OCI-LY1 (cell line): ENCODE data around the gene STXBP3.

ENCODE experiments used
- H2AFZ ChIP-seq: fragments of 200-600 bp; sonication (generic), shearing (Covaris generic); 2 replicates; pipeline ENCODE4 v1.6.0; 2014; ENCODE audit warnings: antibody characterized with exemption, mild to moderate bottlenecking, low read length
- H3F3A ChIP-seq: fragments of 200-600 bp; sonication (generic), shearing (Covaris generic); 2 replicates; pipeline ENCODE4 v1.6.0; 2014; ENCODE audit warnings: mild to moderate bottlenecking, antibody characterized with exemption, low read length, moderate library complexity; ENCODE audit not compliant: insufficient read depth
- H3K27ac ChIP-seq: fragments of 200-600 bp; sonication (generic); 2 replicates; pipeline ENCODE4 v1.5.1; 2014; ENCODE audit warnings: low read length, mixed run types, mild to moderate bottlenecking, low read depth; ENCODE audit not compliant: poor library complexity, severe bottlenecking
- H3K27me3 ChIP-seq: fragments of 200-600 bp; sonication (generic); 2 replicates; pipeline ENCODE4 v1.6.0; 2014; ENCODE audit warnings: antibody characterized with exemption, mild to moderate bottlenecking, low read length, moderate library complexity; ENCODE audit not compliant: insufficient read depth
- H3K36me3 ChIP-seq: fragments of 200-600 bp; sonication (generic); 2 replicates; pipeline ENCODE4 v1.6.1; 2014; ENCODE audit warnings: mild to moderate bottlenecking, antibody characterized with exemption, low read length, moderate library complexity, mixed read lengths; ENCODE audit not compliant: insufficient read depth
- H3K4me1 ChIP-seq: fragments of 200-600 bp; sonication (generic); 2 replicates; pipeline ENCODE4 v1.5.1; 2014; ENCODE audit warnings: mild to moderate bottlenecking, low read length, moderate library complexity; ENCODE audit not compliant: insufficient read depth, severe bottlenecking
- H3K4me2 ChIP-seq: fragments of 200-600 bp; sonication (generic), shearing (Covaris generic); 2 replicates; pipeline ENCODE4 v1.6.1; 2014; ENCODE audit warnings: low read length
- H3K4me3 ChIP-seq: fragments of 200-600 bp; sonication (generic); 2 replicates; pipeline ENCODE4 v1.5.1; 2014; ENCODE audit warnings: low read length, low read depth, mild to moderate bottlenecking, mixed read lengths; ENCODE audit not compliant: poor library complexity, severe bottlenecking
- H3K79me2 ChIP-seq: fragments of 200-600 bp; shearing (Covaris generic); 2 replicates; pipeline ENCODE4 v1.6.1; 2016; ENCODE audit warnings: mixed run types, low read length, mixed read lengths; ENCODE audit not compliant: insufficient read depth
- H3K9ac ChIP-seq: fragments of 200-600 bp; sonication (generic), shearing (Covaris generic); 2 replicates; pipeline ENCODE4 v1.6.1; 2014; ENCODE audit warnings: mild to moderate bottlenecking, low read length, mixed read lengths
- H3K9me2 ChIP-seq: fragments of 200-600 bp; sonication (generic), shearing (Covaris generic); 2 replicates; pipeline ENCODE4 v1.6.1; 2014; ENCODE audit warnings: low read depth, mild to moderate bottlenecking, low read length, mixed read lengths
- H3K9me3 ChIP-seq: fragments of 200-600 bp; shearing (Covaris generic); 2 replicates; pipeline ENCODE4 v1.6.1; 2014; ENCODE audit warnings: low read length, mixed read lengths
- H4K20me1 ChIP-seq: fragments of 200-600 bp; sonication (generic), shearing (Covaris generic); 2 replicates; pipeline ENCODE4 v1.6.0; 2016; ENCODE audit warnings: mild to moderate bottlenecking, low read length; ENCODE audit not compliant: insufficient read depth
- EZH2 ChIP-seq: fragments of 200-600 bp; sonication (generic), shearing (Covaris generic); IDR thresholded peaks from 2 replicates; pipeline ENCODE4 v1.8.0; 2017; ENCODE audit warnings: borderline replicate concordance, mixed run types, mild to moderate bottlenecking, antibody characterized with exemption, low read length, moderate library complexity, mixed read lengths
- TF ChIP-seq, protein P1 (sequence below): fragments of 200-600 bp; sonication (generic), shearing (Covaris generic); IDR thresholded peaks from 2 replicates; pipeline ENCODE4 v1.5.1; 2017; ENCODE audit warnings: mild to moderate bottlenecking, antibody characterized with exemption, low read length, moderate library complexity, mixed read lengths

Gene STXBP3

DNA sequence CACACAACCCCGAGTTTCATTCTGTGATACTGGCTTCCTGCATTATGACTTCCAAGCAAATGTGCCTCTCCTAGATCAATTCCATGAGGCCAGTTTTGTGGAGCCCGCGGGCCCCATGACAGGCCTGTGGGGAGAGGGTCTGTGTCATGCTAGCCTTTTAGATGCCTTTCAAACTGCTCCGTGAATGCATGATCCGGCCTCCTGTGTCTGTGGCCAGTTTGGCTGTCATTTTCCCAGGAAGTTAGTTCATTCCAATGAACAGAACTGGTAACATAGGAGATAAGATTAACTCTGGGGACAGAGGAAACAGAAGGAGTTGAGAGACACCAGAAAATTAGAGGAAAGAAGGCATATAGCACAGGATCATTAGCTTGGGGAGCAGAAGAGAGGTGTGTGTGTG, 30.5 kb upstream of the STXBP3 start:
- Histone ChIP-seq H2AFZ (no peak overlapping the region), H3K27me3 (no peaks in the 10 kb centered on the region)

DNA sequence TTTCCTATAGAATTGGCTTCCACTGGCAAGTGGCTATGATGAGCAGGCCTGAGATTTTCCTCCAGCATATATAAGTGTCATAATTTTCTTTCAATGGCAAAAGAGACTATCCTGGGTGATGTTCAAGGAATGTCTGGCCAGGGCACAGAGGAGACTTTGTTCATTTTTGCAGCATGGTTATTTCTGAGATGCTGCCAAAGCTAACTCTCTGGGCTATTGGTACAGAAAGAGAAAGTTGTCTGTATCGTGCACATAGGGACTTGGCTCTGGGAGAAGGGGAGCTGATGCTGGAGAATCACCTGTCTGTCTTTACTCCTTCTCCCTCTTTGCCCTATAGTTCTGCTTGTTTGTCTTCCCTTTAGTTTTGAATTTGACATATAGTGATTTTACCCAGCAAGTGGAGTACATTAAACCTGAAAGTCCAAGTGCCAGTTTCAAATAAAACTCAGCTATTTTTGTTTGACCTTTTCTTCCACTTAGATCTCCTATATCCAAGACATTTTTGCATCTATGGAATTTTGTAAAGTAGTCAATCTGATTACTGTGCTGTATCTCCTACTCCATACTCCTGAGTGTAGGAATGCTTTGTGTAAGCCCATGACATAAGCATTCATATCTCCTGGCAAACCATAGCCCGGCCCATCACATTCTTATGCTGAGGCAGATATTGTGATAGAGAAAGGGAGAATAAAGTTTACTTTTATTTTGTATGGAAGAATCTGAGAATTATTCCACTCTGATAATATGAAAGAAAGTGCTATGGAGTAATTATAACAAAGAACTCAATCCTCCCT, 29.8 kb upstream of the STXBP3 start:
- Histone ChIP-seq H4K20me1 (no peaks in the 10 kb centered on the region), H3F3A (no peaks in the 10 kb centered on the region), H3K27ac (no peak overlapping the region), H3K36me3 (no peaks in the 10 kb centered on the region), H2AFZ (no peak overlapping the region), H3K79me2 (no peaks in the 10 kb centered on the region), H3K4me1 (no peaks in the 10 kb centered on the region), H3K27me3 (no peaks in the 10 kb centered on the region), H3K9ac (no peak overlapping the region), H3K9me2 (no peaks in the 10 kb centered on the region), H3K9me3 (no peaks in the 10 kb centered on the region), H3K4me2 (no peak overlapping the region), H3K4me3 (no peak overlapping the region)
- no peak for TF ChIP-seq EZH2
- TF ChIP-seq, protein P1, sequence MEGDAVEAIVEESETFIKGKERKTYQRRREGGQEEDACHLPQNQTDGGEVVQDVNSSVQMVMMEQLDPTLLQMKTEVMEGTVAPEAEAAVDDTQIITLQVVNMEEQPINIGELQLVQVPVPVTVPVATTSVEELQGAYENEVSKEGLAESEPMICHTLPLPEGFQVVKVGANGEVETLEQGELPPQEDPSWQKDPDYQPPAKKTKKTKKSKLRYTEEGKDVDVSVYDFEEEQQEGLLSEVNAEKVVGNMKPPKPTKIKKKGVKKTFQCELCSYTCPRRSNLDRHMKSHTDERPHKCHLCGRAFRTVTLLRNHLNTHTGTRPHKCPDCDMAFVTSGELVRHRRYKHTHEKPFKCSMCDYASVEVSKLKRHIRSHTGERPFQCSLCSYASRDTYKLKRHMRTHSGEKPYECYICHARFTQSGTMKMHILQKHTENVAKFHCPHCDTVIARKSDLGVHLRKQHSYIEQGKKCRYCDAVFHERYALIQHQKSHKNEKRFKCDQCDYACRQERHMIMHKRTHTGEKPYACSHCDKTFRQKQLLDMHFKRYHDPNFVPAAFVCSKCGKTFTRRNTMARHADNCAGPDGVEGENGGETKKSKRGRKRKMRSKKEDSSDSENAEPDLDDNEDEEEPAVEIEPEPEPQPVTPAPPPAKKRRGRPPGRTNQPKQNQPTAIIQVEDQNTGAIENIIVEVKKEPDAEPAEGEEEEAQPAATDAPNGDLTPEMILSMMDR: no peak

More for the DNA sequence above, 30.5 kb upstream of the STXBP3 start:
- Histone ChIP-seq H3K9me3 (no peaks in the 10 kb centered on the region), H3K36me3 (no peaks in the 10 kb centered on the region), H3K79me2 (no peaks in the 10 kb centered on the region), H3K27ac (no peak overlapping the region), H3K4me2 (no peak overlapping the region), H3K4me3 (no peak overlapping the region), H4K20me1 (no peaks in the 10 kb centered on the region), H3F3A (no peaks in the 10 kb centered on the region), H3K4me1 (no peaks in the 10 kb centered on the region), H3K9me2 (no peaks in the 10 kb centered on the region), H3K9ac (no peak overlapping the region)
- TF ChIP-seq EZH2: no peak
- TF ChIP-seq, protein P1: no peak

DNA sequence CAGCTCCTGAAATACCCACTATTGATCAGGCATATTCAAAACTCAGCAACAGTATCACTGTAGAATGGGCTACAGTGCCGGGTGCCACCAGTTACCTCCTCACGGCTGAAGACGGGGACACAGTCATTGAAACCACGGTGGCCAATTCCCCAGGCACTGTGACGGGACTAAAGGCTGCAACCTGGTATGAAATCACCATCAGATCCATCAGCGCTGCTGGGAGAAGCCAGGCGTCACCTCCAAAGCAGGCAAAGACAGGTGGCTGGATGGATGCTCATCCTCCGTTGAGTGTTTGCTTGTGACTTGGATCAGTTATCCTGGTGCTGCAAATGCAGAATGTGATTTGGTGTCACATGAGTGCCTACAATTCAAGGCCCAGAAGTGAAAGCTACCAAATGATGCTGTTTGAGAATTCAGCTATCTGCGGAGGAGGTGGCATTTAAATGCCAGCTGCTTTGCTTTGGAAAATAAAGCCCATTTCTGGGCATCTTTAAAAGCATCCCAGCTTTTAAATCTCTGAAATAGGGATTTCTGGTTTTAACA, 28.6 kb upstream of the STXBP3 start:
- H3K4me1 ChIP-seq: no peaks in the 10 kb centered on the region
- H2AFZ ChIP-seq: no peak overlapping the region
- H3K9ac ChIP-seq: no peak overlapping the region
- no peaks in the 10 kb centered on the region for H3K27me3 ChIP-seq
- no peak overlapping the region for H3K4me3 ChIP-seq
- no peaks in the 10 kb centered on the region for H3K9me2 ChIP-seq
- H3K36me3 ChIP-seq: no peaks in the 10 kb centered on the region
- TF ChIP-seq, protein P1: no peak
- TF ChIP-seq EZH2: no peak
- H3K4me2 ChIP-seq: no peak overlapping the region
- H3K27ac ChIP-seq: no peak overlapping the region
- no peaks in the 10 kb centered on the region for H4K20me1 ChIP-seq
- H3F3A ChIP-seq: no peaks in the 10 kb centered on the region
- no peaks in the 10 kb centered on the region for H3K9me3 ChIP-seq
- no peaks in the 10 kb centered on the region for H3K79me2 ChIP-seq
